ENCODE data around the gene EPHB2. TPM values are rescaled to one million over a fixed set of nuclear protein-coding genes. Genes with fewer than 3 reads are reported as not detected.

EPHB2 gene
- total RNA-seq, 2 donors from 2014 or later: not detected

- DNase-seq (ENCODE audit: low spot score) (no peak), ATAC-seq (no peak)
- Mint-ChIP-seq H3K4me1 (ENCODE audit: low read depth in 2 of 2) (no peaks in the 10 kb centered on the region), H3K27ac (no peak overlapping the region), H3K36me3 (no peaks in the 10 kb centered on the region), H3K27me3 (peaks cover 8 to 14% of the 10 kb centered on the region in 2 donors), H3K9me3 (no peaks in the 10 kb centered on the region), H3K4me3 (no peak overlapping the region)
These were observed 32.4 kb upstream of the EPHB2 start for GRCh38 chr1:22677931-22678896.

GRCh38 chr1:22680726-22681125 lies 29.9 kb upstream of the EPHB2 start:
- Mint-ChIP-seq H3K27ac (no peak overlapping the region), H3K27me3 (peaks cover 1 to 11% of the 10 kb centered on the region in 2 donors), H3K4me1 (ENCODE audit: low read depth in 2 of 2) (no peaks in the 10 kb centered on the region), H3K36me3 (no peaks in the 10 kb centered on the region), H3K9me3 (no peaks in the 10 kb centered on the region), H3K4me3 (no peak overlapping the region)
- ATAC-seq (no peak), DNase-seq (ENCODE audit: low spot score) (no peak)

- Mint-ChIP-seq H3K9me3 (no peaks in the 10 kb centered on the region), H3K27ac (no peak overlapping the region), H3K4me3 (no peak overlapping the region), H3K27me3 (peaks cover 3 to 15% of the 10 kb centered on the region in 2 donors), H3K36me3 (no peaks in the 10 kb centered on the region), H3K4me1 (ENCODE audit: low read depth in 2 of 2) (no peaks in the 10 kb centered on the region)
- no peak for DNase-seq (ENCODE audit: low spot score)
- ATAC-seq: no peak
These were observed 28.9 kb upstream of the EPHB2 start for GRCh38 chr1:22681556-22682276.

GRCh38 chr1:22683547-22683946 lies 27.1 kb upstream of the EPHB2 start:
- H3K27ac Mint-ChIP-seq: no peak overlapping the region
- no peaks in the 10 kb centered on the region for H3K9me3 Mint-ChIP-seq
- H3K27me3 Mint-ChIP-seq: peaks cover 13 to 23% of the 10 kb centered on the region in 2 donors
- ATAC-seq (no peak), DNase-seq (ENCODE audit: low spot score) (no peak)
- H3K4me3 Mint-ChIP-seq: no peak overlapping the region
- H3K36me3 Mint-ChIP-seq: no peaks in the 10 kb centered on the region
- H3K4me1 Mint-ChIP-seq (ENCODE audit: low read depth in 2 of 2): no peaks in the 10 kb centered on the region

GRCh38 chr1:22685591-22686059 lies 25.0 kb upstream of the EPHB2 start:
- DNase-seq (ENCODE audit: low spot score): no peak
- H3K27me3 Mint-ChIP-seq: peaks cover 16 to 26% of the 10 kb centered on the region in 2 donors
- no peak overlapping the region for H3K27ac Mint-ChIP-seq

GRCh38 chr1:22687191-22687590 lies 23.4 kb upstream of the EPHB2 start:
- DNase-seq (ENCODE audit: low spot score) (no peak), ATAC-seq (no peak)
- Mint-ChIP-seq H3K9me3 (no peaks in the 10 kb centered on the region), H3K4me3 (no peak overlapping the region), H3K36me3 (no peaks in the 10 kb centered on the region), H3K4me1 (ENCODE audit: low read depth in 2 of 2) (no peaks in the 10 kb centered on the region), H3K27me3 (peaks cover 16 to 26% of the 10 kb centered on the region in 2 donors), H3K27ac (no peak overlapping the region)

More at GRCh38 chr1:22685591-22686059, 25.0 kb upstream of the EPHB2 start:
- Mint-ChIP-seq H3K36me3 (no peaks in the 10 kb centered on the region), H3K4me3 (no peak overlapping the region), H3K4me1 (ENCODE audit: low read depth in 2 of 2) (no peaks in the 10 kb centered on the region), H3K9me3 (no peaks in the 10 kb centered on the region)
- ATAC-seq: peak; percentile 26 to 32

- no peak for ATAC-seq
These were observed 22.2 kb upstream of the EPHB2 start for GRCh38 chr1:22688466-22688865.

GRCh38 chr1:22689505-22689904 lies 21.1 kb upstream of the EPHB2 start:
- H3K36me3 Mint-ChIP-seq: no peaks in the 10 kb centered on the region
- H3K9me3 Mint-ChIP-seq: no peaks in the 10 kb centered on the region
- peak; percentile 53 for DNase-seq (ENCODE audit: low spot score)
- H3K4me1 Mint-ChIP-seq (ENCODE audit: low read depth in 2 of 2): no peaks in the 10 kb centered on the region
- no peak for ATAC-seq
- H3K4me3 Mint-ChIP-seq: no peak overlapping the region
- peaks cover 16 to 19% of the 10 kb centered on the region in 2 donors for H3K27me3 Mint-ChIP-seq
- no peak overlapping the region for H3K27ac Mint-ChIP-seq

More at GRCh38 chr1:22688466-22688865, 22.2 kb upstream of the EPHB2 start:
- Mint-ChIP-seq H3K9me3 (no peaks in the 10 kb centered on the region), H3K27me3 (peaks cover 16 to 26% of the 10 kb centered on the region in 2 donors), H3K36me3 (no peaks in the 10 kb centered on the region), H3K27ac (no peak overlapping the region), H3K4me3 (no peak overlapping the region), H3K4me1 (ENCODE audit: low read depth in 2 of 2) (no peaks in the 10 kb centered on the region)
- peak; percentile 22 for DNase-seq (ENCODE audit: low spot score)

- no peak overlapping the region for H3K27ac Mint-ChIP-seq
- peaks cover 12 to 16% of the 10 kb centered on the region in 2 donors for H3K27me3 Mint-ChIP-seq
- no peaks in the 10 kb centered on the region for H3K36me3 Mint-ChIP-seq
- ATAC-seq (no peak), DNase-seq (ENCODE audit: low spot score) (peak; percentile 20)
- H3K9me3 Mint-ChIP-seq: no peaks in the 10 kb centered on the region
- no peak overlapping the region for H3K4me3 Mint-ChIP-seq
- H3K4me1 Mint-ChIP-seq (ENCODE audit: low read depth in 2 of 2): no peaks in the 10 kb centered on the region
These were observed 19.4 kb upstream of the EPHB2 start for GRCh38 chr1:22691031-22691753.

- Mint-ChIP-seq H3K4me1 (ENCODE audit: low read depth in 2 of 2) (no peaks in the 10 kb centered on the region), H3K4me3 (no peak overlapping the region), H3K36me3 (no peaks in the 10 kb centered on the region), H3K27me3 (peaks cover 0 to 2% of the 10 kb centered on the region in 2 donors), H3K9me3 (no peaks in the 10 kb centered on the region), H3K27ac (no peak overlapping the region)
- ATAC-seq (no peak), DNase-seq (ENCODE audit: low spot score) (peak; percentile 44)
These were observed 16.5 kb upstream of the EPHB2 start for GRCh38 chr1:22694172-22694571.

GRCh38 chr1:22696610-22697009 lies 14.0 kb upstream of the EPHB2 start:
- Mint-ChIP-seq H3K27ac (no peak overlapping the region), H3K27me3 (no peaks in the 10 kb centered on the region), H3K9me3 (no peaks in the 10 kb centered on the region), H3K36me3 (no peaks in the 10 kb centered on the region), H3K4me1 (ENCODE audit: low read depth in 2 of 2) (no peaks in the 10 kb centered on the region), H3K4me3 (no peak overlapping the region)
- DNase-seq (ENCODE audit: low spot score) (peak; percentile 28), ATAC-seq (no peak)

- no peak overlapping the region for H3K4me3 Mint-ChIP-seq
- ATAC-seq: no peak
- H3K27ac Mint-ChIP-seq: no peak overlapping the region
- no peaks in the 10 kb centered on the region for H3K27me3 Mint-ChIP-seq
- peak; percentile 8 for DNase-seq (ENCODE audit: low spot score)
- no peaks in the 10 kb centered on the region for H3K9me3 Mint-ChIP-seq
- no peaks in the 10 kb centered on the region for H3K4me1 Mint-ChIP-seq (ENCODE audit: low read depth in 2 of 2)
- no peaks in the 10 kb centered on the region for H3K36me3 Mint-ChIP-seq
These were observed 12.7 kb upstream of the EPHB2 start for GRCh38 chr1:22697980-22698379.

- Mint-ChIP-seq H3K27ac (no peak overlapping the region), H3K27me3 (no peaks in the 10 kb centered on the region), H3K4me1 (ENCODE audit: low read depth in 2 of 2) (no peaks in the 10 kb centered on the region), H3K9me3 (no peaks in the 10 kb centered on the region), H3K36me3 (no peaks in the 10 kb centered on the region), H3K4me3 (no peak overlapping the region)
- ATAC-seq: no peak
- DNase-seq (ENCODE audit: low spot score): no peak
These were observed 10.7 kb upstream of the EPHB2 start for GRCh38 chr1:22699681-22700520.
